Measurements from ENCODE around the gene ABCB10. TPM values are rescaled to one million over a fixed set of nuclear protein-coding genes. Genes with fewer than 3 reads are reported as not detected.
A peak's percentile ranks its signal among the peaks of the same experiment; 100 is the strongest.

The ABCB10 gene
- total RNA-seq (2021; ENCODE audit: unreplicated experiment) (19.2 TPM), Bru-seq, nascent RNA (percentile 70 among the genes with signal in this experiment), BruChase-seq, experiment 1, labeled RNA remaining after a 2-hour chase (percentile 84 among the genes with signal in this experiment), BruChase-seq, experiment 2, labeled RNA remaining after a 6-hour chase (percentile 84 among the genes with signal in this experiment)
- 8.2 TPM for polyA plus RNA-seq (2012; ENCODE audit: insufficient read length)
- long read RNA-seq, transcript ABCB10-201 (13 exons, 3,857 nt): major isoform, 64 of 73 reads
- long read RNA-seq, partial matches to known transcripts: 3 of 73 reads
- long read RNA-seq, other reads (novel, unspliced or antisense): 6 of 73 reads

DNA sequence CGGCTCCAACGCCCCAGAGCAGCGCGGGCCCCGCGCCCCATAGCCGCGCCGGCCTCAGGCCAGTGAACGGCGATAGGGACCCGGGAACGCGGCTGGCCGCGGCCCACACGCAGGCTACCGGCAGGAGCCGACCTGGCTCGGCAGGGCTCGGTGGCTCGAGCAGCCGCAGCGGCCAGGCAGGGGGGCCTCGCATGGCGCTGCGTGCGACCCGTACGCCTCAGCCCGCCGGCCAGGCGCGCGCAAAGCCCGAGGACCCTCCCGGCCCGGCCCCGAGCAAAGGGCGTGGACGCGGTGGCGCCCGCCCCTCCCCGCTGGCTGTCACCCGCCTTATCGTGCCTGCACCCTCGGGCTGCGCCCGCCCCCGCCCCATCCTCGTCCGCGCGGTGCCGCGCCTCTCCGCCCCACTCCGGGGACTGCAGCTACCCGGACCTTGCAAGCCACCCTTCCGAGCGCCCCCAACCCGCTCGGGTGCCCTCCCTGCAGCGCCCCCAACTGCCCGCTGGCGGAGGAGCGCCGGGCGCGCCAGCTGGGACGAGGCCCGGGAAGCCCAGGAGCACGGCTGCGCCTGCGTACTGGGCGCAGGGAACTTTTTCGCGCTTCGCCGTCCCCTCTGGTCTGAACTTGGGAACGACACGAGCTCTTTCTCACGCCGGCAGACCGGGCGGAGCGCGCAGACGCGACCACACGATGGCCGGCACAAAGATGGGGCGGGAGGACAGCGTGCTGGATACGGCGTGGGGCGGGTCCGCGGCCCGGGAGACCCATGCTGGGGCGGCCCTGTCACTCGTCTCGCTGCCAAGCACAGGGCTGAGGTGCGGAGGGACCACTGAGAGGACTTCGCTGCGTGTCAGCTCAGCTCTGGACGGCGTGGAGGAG lies at the start of gene ABCB10:
Gene ABCB10, minus strand, starts transcription at position 248 of the 876 bp plus-strand sequence. Its CDS starts 55 bp downstream, at position 193.
- Histone ChIP-seq H3K36me3 (ENCODE audit: control insufficient read depth, insufficient read depth, low read length) (peaks cover 2% of the 10 kb centered on the region; the same call in 1 of the 2 replicates), H3K9me3 (ENCODE audit: control insufficient read depth, insufficient read depth, low read depth, low read length) (no peaks in the 10 kb centered on the region), H3K4me1 (ENCODE audit: control insufficient read depth, insufficient read depth, low read length) (peaks cover 14% of the 10 kb centered on the region; the same call in 1 of the 2 replicates), H3K27me3 (ENCODE audit: control insufficient read depth, insufficient read depth, low read length) (no peaks in the 10 kb centered on the region), H3K27ac (ENCODE audit: low read length) (peak within 1 kb of the TSS; percentile 83), H3K4me3 (ENCODE audit: low read depth in 2 of 2, low read length in 2 of 2) (peak within 1 kb of the TSS; percentile 72 to 84)
- ATAC-seq (peak; percentile 91), DNase-seq (ENCODE audit: low read depth, low spot score) (peak; percentile 91)
- in situ Hi-C loops (cut with HindIII; ENCODE audit: low pct_unique_long_range_greater_than_20kb, low sequenced_read_pairs) (no loop called here), intact Hi-C loops (cut with micrococcal nuclease; ENCODE audit: unreplicated experiment) (no loop called here)
- no TSS peak for BruUV-seq (replicated peaks)
- ChIA-PET POLR2A (interaction anchor here (0.6 to 0.7 kb wide), 4 partner anchors 38 to 1309 kb away, joined by 3 to 6 read pairs (median 4); no protein-coding TSS in a partner anchor), CTCF (interaction anchor here (0.7 to 0.9 kb wide), 5 partner anchors 12 to 723 kb away, joined by 3 to 9 read pairs (median 3); no protein-coding TSS in a partner anchor)
- TF ChIP-seq TCF7L2 (IDR thresholded peaks at IDR 0.05; ENCODE audit: low read depth, low read length): no peak
- TF ChIP-seq, protein P1, sequence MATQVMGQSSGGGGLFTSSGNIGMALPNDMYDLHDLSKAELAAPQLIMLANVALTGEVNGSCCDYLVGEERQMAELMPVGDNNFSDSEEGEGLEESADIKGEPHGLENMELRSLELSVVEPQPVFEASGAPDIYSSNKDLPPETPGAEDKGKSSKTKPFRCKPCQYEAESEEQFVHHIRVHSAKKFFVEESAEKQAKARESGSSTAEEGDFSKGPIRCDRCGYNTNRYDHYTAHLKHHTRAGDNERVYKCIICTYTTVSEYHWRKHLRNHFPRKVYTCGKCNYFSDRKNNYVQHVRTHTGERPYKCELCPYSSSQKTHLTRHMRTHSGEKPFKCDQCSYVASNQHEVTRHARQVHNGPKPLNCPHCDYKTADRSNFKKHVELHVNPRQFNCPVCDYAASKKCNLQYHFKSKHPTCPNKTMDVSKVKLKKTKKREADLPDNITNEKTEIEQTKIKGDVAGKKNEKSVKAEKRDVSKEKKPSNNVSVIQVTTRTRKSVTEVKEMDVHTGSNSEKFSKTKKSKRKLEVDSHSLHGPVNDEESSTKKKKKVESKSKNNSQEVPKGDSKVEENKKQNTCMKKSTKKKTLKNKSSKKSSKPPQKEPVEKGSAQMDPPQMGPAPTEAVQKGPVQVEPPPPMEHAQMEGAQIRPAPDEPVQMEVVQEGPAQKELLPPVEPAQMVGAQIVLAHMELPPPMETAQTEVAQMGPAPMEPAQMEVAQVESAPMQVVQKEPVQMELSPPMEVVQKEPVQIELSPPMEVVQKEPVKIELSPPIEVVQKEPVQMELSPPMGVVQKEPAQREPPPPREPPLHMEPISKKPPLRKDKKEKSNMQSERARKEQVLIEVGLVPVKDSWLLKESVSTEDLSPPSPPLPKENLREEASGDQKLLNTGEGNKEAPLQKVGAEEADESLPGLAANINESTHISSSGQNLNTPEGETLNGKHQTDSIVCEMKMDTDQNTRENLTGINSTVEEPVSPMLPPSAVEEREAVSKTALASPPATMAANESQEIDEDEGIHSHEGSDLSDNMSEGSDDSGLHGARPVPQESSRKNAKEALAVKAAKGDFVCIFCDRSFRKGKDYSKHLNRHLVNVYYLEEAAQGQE (IDR thresholded peaks at IDR 0.05; ENCODE audit: insufficient read depth in 1 of 2, low read depth in 2 of 2, low read length in 1 of 2): peak in 1 of 2 experiments; percentile 60; a peak in 1 of 4 replicates
- TF ChIP-seq POLR2AphosphoS5 (IDR thresholded peaks at IDR 0.05; ENCODE audit: low read depth, low read length): peak; percentile 22; the same call in 1 of the 2 replicates
- TF ChIP-seq, protein P2, sequence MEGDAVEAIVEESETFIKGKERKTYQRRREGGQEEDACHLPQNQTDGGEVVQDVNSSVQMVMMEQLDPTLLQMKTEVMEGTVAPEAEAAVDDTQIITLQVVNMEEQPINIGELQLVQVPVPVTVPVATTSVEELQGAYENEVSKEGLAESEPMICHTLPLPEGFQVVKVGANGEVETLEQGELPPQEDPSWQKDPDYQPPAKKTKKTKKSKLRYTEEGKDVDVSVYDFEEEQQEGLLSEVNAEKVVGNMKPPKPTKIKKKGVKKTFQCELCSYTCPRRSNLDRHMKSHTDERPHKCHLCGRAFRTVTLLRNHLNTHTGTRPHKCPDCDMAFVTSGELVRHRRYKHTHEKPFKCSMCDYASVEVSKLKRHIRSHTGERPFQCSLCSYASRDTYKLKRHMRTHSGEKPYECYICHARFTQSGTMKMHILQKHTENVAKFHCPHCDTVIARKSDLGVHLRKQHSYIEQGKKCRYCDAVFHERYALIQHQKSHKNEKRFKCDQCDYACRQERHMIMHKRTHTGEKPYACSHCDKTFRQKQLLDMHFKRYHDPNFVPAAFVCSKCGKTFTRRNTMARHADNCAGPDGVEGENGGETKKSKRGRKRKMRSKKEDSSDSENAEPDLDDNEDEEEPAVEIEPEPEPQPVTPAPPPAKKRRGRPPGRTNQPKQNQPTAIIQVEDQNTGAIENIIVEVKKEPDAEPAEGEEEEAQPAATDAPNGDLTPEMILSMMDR (IDR thresholded peaks at IDR 0.05): peak; percentile 96
- peak; percentile 77 for TF ChIP-seq SIN3A (IDR thresholded peaks at IDR 0.05; ENCODE audit: borderline replicate concordance, insufficient read depth, low read depth, low read length)

DNA sequence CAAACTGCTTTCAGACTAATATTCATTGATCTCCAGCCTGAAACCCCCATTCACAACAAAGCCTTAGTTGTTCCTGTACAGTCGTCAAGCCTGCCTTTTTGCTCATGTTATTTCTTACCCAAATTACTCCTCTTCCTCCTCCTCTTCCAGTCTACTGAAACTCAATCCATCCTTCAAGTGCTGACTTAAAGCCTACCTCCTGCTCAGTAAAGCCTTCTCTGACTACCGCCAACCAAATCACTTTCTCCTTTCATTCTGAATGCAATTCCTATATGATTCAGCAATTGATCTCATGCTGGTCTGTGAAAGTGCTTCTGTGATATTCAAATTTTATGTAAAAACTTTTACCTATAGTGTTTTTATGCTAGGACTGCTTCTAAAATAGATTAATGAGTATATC lies 48.9 kb upstream of the ABCB10 start:
- H3K4me1 ChIP-seq (ENCODE audit: control insufficient read depth, insufficient read depth, low read length): no peaks in the 10 kb centered on the region

More for the DNA sequence above, 48.9 kb upstream of the ABCB10 start:
- BruUV-seq (replicated peaks): no TSS peak
- TF ChIP-seq SIN3A (IDR thresholded peaks at IDR 0.05; ENCODE audit: borderline replicate concordance, insufficient read depth, low read depth, low read length) (no peak), POLR2AphosphoS5 (IDR thresholded peaks at IDR 0.05; ENCODE audit: low read depth, low read length) (no peak), TCF7L2 (IDR thresholded peaks at IDR 0.05; ENCODE audit: low read depth, low read length) (no peak)
- TF ChIP-seq, protein P1 (IDR thresholded peaks at IDR 0.05; ENCODE audit: insufficient read depth in 1 of 2, low read depth in 2 of 2, low read length in 1 of 2): no peak
- TF ChIP-seq, protein P2 (IDR thresholded peaks at IDR 0.05): no peak
- Histone ChIP-seq H3K9me3 (ENCODE audit: control insufficient read depth, insufficient read depth, low read depth, low read length) (no peaks in the 10 kb centered on the region), H3K4me3 (ENCODE audit: low read depth in 2 of 2, low read length in 2 of 2) (no peak overlapping the region), H3K36me3 (ENCODE audit: control insufficient read depth, insufficient read depth, low read length) (peaks cover 37% of the 10 kb centered on the region), H3K27ac (ENCODE audit: low read length) (no peak overlapping the region), H3K27me3 (ENCODE audit: control insufficient read depth, insufficient read depth, low read length) (no peaks in the 10 kb centered on the region)
- POLR2A ChIA-PET: no interaction called here
- no peak for DNase-seq (ENCODE audit: low read depth, low spot score)
- intact Hi-C loops (cut with micrococcal nuclease; ENCODE audit: unreplicated experiment) (no loop called here), in situ Hi-C loops (cut with HindIII; ENCODE audit: low pct_unique_long_range_greater_than_20kb, low sequenced_read_pairs) (no loop called here)
- CTCF ChIA-PET: no interaction called here
- ATAC-seq: no peak
